ENCODE measurements around the gene CDHR3. TPM values are rescaled to one million over a fixed set of nuclear protein-coding genes. Genes with fewer than 3 reads are reported as not detected.

CDHR3 gene
- total and polyA plus RNA-seq, 2 donors from 2014 or later = 3.6 to 7.1 TPM

- Histone ChIP-seq H3K4me1 (ENCODE audit: control insufficient read depth in 2 of 3, insufficient read depth in 2 of 3, low read depth in 1 of 3, low read length in 3 of 3) (no peaks in the 10 kb centered on the region), H3K36me3 (ENCODE audit: control insufficient read depth in 2 of 3, insufficient read depth in 3 of 3, low read length in 3 of 3) (no peaks in the 10 kb centered on the region), H3K9me3 (ENCODE audit: control insufficient read depth in 2 of 3, insufficient read depth in 1 of 3, low read length in 3 of 3) (no peaks in the 10 kb centered on the region), H3K9ac (ENCODE audit: low read length in 3 of 3) (no peak overlapping the region), H3K27me3 (ENCODE audit: control insufficient read depth, insufficient read depth, low read length) (no peaks in the 10 kb centered on the region), H3K27ac (ENCODE audit: low read depth in 2 of 2, low read length in 2 of 2) (no peak overlapping the region), H3K4me3 (ENCODE audit: low read length in 3 of 3) (no peak overlapping the region)
- no peak for FAIRE-seq
- DNase-seq = no peak
- TF ChIP-seq CTCF (IDR thresholded peaks at IDR 0.05; ENCODE audit: borderline replicate concordance, extremely low read depth, insufficient read depth) = no peak
- intact Hi-C loops (cut with DNase I) = no loop called here
Measured at GRCh38 chr7:106019470-106019820, 56.4 kb downstream of the CDHR3 start.

- FAIRE-seq = no peak
- DNase-seq = no peak
- no peaks in the 10 kb centered on the region for H3K4me1 ChIP-seq (ENCODE audit: control insufficient read depth in 2 of 3, insufficient read depth in 2 of 3, low read depth in 1 of 3, low read length in 3 of 3)
- no peak for TF ChIP-seq CTCF (IDR thresholded peaks at IDR 0.05; ENCODE audit: borderline replicate concordance, extremely low read depth, insufficient read depth)
- H3K9ac ChIP-seq (ENCODE audit: low read length in 3 of 3) = no peak overlapping the region
- H3K27ac ChIP-seq (ENCODE audit: low read depth in 2 of 2, low read length in 2 of 2) = no peak overlapping the region
- no peaks in the 10 kb centered on the region for H3K9me3 ChIP-seq (ENCODE audit: control insufficient read depth in 2 of 3, insufficient read depth in 1 of 3, low read length in 3 of 3)
- intact Hi-C loops (cut with DNase I) = no loop called here
- H3K27me3 ChIP-seq (ENCODE audit: control insufficient read depth, insufficient read depth, low read length) = no peaks in the 10 kb centered on the region
- no peak overlapping the region for H3K4me3 ChIP-seq (ENCODE audit: low read length in 3 of 3)
- no peaks in the 10 kb centered on the region for H3K36me3 ChIP-seq (ENCODE audit: control insufficient read depth in 2 of 3, insufficient read depth in 3 of 3, low read length in 3 of 3)
Measured at GRCh38 chr7:106021151-106022067, 58.3 kb downstream of the CDHR3 start.

GRCh38 chr7:106022193-106022821, 59.2 kb downstream of the CDHR3 start:
- intact Hi-C loops (cut with DNase I) = no loop called here
- no peaks in the 10 kb centered on the region for H3K9me3 ChIP-seq (ENCODE audit: control insufficient read depth in 2 of 3, insufficient read depth in 1 of 3, low read length in 3 of 3)
- H3K27ac ChIP-seq (ENCODE audit: low read depth in 2 of 2, low read length in 2 of 2) = no peak overlapping the region
- H3K27me3 ChIP-seq (ENCODE audit: control insufficient read depth, insufficient read depth, low read length) = no peaks in the 10 kb centered on the region
- no peak for TF ChIP-seq CTCF (IDR thresholded peaks at IDR 0.05; ENCODE audit: borderline replicate concordance, extremely low read depth, insufficient read depth)
- no peak overlapping the region for H3K9ac ChIP-seq (ENCODE audit: low read length in 3 of 3)
- FAIRE-seq (no peak), DNase-seq (no peak)
- H3K4me3 ChIP-seq (ENCODE audit: low read length in 3 of 3) = no peak overlapping the region
- H3K4me1 ChIP-seq (ENCODE audit: control insufficient read depth in 2 of 3, insufficient read depth in 2 of 3, low read depth in 1 of 3, low read length in 3 of 3) = no peaks in the 10 kb centered on the region
- H3K36me3 ChIP-seq (ENCODE audit: control insufficient read depth in 2 of 3, insufficient read depth in 3 of 3, low read length in 3 of 3) = no peaks in the 10 kb centered on the region

Data from kidney (tissue), 14 donors.